ENCODE results near the gene RNASE11.

The RNASE11 gene

GRCh38 chr14:20587489-20588154 lies at the start of gene RNASE11:
TSS of gene RNASE11 (minus strand) at chr14:20588001.
- TF ChIP-seq CTCF (conservative IDR thresholded peaks at IDR 0.05): no peak
- no peak within 1 kb of the TSS for H3K27ac ChIP-seq

GRCh38 chr14:20632831-20633691 lies 45.3 kb upstream of the RNASE11 start:
- no peak for TF ChIP-seq ZFX (IDR thresholded peaks at IDR 0.05)
- no peak for TF ChIP-seq CTCF (conservative IDR thresholded peaks at IDR 0.05)
- no peak overlapping the region for H3K27ac ChIP-seq

DNA sequence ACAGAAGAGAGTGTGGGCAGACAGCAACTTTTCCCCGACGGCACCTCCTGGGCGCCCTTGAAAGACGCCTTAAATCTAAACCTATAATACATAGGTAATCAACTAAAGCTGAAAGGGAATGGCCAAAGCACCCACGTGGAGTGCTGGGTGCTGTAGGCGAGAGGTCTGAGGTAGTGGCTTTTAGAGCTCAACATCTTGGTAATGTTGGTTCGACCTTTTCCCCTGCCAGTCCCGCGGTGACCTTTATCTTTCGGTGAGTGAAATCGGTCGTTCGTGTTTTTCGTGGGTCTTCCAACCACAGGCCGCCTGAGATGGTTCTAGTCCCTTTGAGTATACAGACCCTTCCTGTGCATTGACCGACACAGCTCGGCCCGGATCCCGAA lies 44.6 kb upstream of the RNASE11 start:
- TF ChIP-seq CTCF (conservative IDR thresholded peaks at IDR 0.05) (no peak), ZFX (IDR thresholded peaks at IDR 0.05) (no peak)
- no peak overlapping the region for H3K27ac ChIP-seq

GRCh38 chr14:20631880-20632389 lies 44.1 kb upstream of the RNASE11 start:
- TF ChIP-seq CTCF (conservative IDR thresholded peaks at IDR 0.05) (no peak), ZFX (IDR thresholded peaks at IDR 0.05) (no peak)
- H3K27ac ChIP-seq: no peak overlapping the region

DNA sequence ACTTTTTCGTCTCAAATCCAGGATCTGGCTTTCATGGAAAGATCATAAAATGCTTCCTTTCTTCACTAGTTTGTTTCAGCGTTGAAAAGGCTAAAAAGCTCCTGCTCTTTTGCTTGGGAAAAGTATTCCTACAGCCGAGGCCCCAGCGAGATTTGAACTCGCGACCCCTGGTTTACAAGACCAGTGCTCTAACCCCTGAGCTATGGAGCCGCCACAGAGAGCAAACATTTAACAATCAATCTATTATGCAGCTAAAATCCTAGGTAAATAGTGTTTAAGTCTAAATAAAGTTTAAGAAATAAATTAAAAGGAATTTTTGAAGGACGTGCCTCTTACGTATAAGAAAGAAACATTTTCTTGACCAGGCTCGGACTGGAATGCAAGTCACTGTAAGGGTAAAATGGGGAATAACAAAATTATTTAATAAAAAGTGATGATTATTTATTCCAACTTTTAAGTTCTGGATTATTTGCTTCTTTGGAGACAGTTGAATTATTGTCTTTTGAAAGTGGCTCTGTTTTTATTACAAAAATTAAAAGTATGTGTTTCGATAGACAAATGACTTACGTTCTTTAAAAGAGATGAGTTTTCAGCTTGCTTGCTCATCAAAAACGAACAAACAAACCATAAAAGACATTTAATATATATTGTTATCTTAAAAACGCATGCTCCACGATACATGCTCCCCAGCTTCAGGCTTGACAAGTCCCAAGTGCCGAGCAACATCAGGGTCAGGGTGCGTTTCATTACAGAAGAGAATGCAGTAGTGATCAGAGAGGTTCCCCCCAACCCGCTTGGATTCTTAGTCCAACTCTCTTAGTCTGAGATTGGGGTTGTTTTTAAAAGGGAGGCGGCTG lies 43.5 kb upstream of the RNASE11 start:
- no peak for TF ChIP-seq ZFX (IDR thresholded peaks at IDR 0.05)
- TF ChIP-seq CTCF (conservative IDR thresholded peaks at IDR 0.05): no peak
- no peak overlapping the region for H3K27ac ChIP-seq

- TF ChIP-seq ZFX (IDR thresholded peaks at IDR 0.05) (no peak), CTCF (conservative IDR thresholded peaks at IDR 0.05) (no peak)
- no peak overlapping the region for H3K27ac ChIP-seq
Measured at GRCh38 chr14:20630340-20631022, 42.7 kb upstream of the RNASE11 start.

Data from C4-2B (cell line).